HepG2 (cell line): ENCODE measurements around the gene WWC2. TPM values are rescaled to one million over a fixed set of nuclear protein-coding genes. Genes with fewer than 3 reads are reported as not detected.

Experiments
- ATAC-seq: fragments of 200-7000 bp; cut with Tn5 transposase; 3 replicates; pipeline ENCODE4 v1.9.1; 2020; ENCODE audit warnings: mild to moderate bottlenecking, moderate library complexity
- BruUV-seq: library from RNA; stranded (reverse); fragments of 400-500 nt; replicated peaks from 2 replicates; lab custom pipeline; 2021; lab: Mats Ljungman, UMichigan
- CTCF ChIA-PET: fragments of 300-600 bp; formaldehyde crosslinking; extraction: SDS; loops from one replicate; lab custom pipeline; 2021; ENCODE audit warnings: low total read pairs, inconsistent platforms, low intra/inter-chr PET ratio; lab: Yijun Ruan, JAX
- POLR2A ChIA-PET: fragments of 350-600 bp; sonication (Branson Sonifier 250); formaldehyde crosslinking; loops from one replicate; lab custom pipeline; 2020; ENCODE audit warnings: antibody characterized with exemption, inconsistent platforms; lab: Yijun Ruan, JAX
- DNase-seq: peaks from one replicate; pipeline ENCODE4 v3.0.0-alpha.2; 2015; ENCODE audit warnings: low spot score
- FAIRE-seq: peaks from 3 replicates; lab custom pipeline; 2011; peaks lifted over from hg19 to GRCh38; lab: Jason Lieb, UNC
- H2AFZ ChIP-seq: one replicate; pipeline ENCODE4 v1.6.1; 2011; ENCODE audit warnings: low read length, inconsistent platforms
- H3K27ac ChIP-seq: fragments of 300-600 bp; 3 replicates; pipeline ENCODE4 v1.8.0; 2011; ENCODE audit warnings: mixed run types, mild to moderate bottlenecking, mixed read lengths, low read length, inconsistent platforms; ENCODE audit not compliant: insufficient read depth; ENCODE audit errors: extremely low read length
- H3K27me3 ChIP-seq, 2 experiments: fragments of 200-600 bp in 1 of 2; 2 replicates in 1 of 2; 3 replicates in 1 of 2; pipeline versions ENCODE4 v1.6.0 to v1.8.0; 2011; ENCODE audit warnings: low read length in 2 of 2, mild to moderate bottlenecking in 2 of 2, moderate library complexity in 2 of 2, inconsistent platforms in 1 of 2; ENCODE audit not compliant: insufficient read depth in 2 of 2, control insufficient read depth in 1 of 2
- H3K36me3 ChIP-seq, 2 experiments: fragments of 200-600 bp in 1 of 2; replicated peaks in 1 of 2; 2 replicates in 1 of 2; 3 replicates in 1 of 2; pipeline versions ENCODE4 v1.5.1 to v1.8.0; 2011; ENCODE audit warnings: low read length in 2 of 2, inconsistent platforms in 1 of 2; ENCODE audit not compliant: insufficient read depth in 2 of 2, control insufficient read depth in 1 of 2
- H3K4me1 ChIP-seq: 2 replicates; pipeline ENCODE4 v1.5.1; 2012; ENCODE audit warnings: low read length, inconsistent platforms; ENCODE audit not compliant: insufficient read depth
- H3K4me2 ChIP-seq: 2 replicates; pipeline ENCODE4 v1.6.0; 2011; ENCODE audit warnings: low read depth, low read length, inconsistent platforms
- H3K4me3 ChIP-seq, 3 experiments: fragments of 200-600 bp in 1 of 3; sonication (generic), shearing (Covaris generic) in 1 of 3; replicated peaks in 1 of 3; 2 replicates each; pipeline ENCODE4 v1.5.1; 2011 to 2016; ENCODE audit warnings: low read length in 3 of 3, inconsistent platforms in 2 of 3, low read depth in 2 of 3, mild to moderate bottlenecking in 2 of 3, control low read depth in 1 of 3, mixed read lengths in 1 of 3; ENCODE audit not compliant: insufficient read depth in 1 of 3
- H3K79me2 ChIP-seq: one replicate; pipeline ENCODE4 v1.6.1; 2011; ENCODE audit warnings: low read length, inconsistent platforms; ENCODE audit not compliant: insufficient read depth
- H3K9ac ChIP-seq: 2 replicates; pipeline ENCODE4 v1.6.0; 2011; ENCODE audit warnings: mild to moderate bottlenecking, low read depth, low read length, inconsistent platforms; ENCODE audit not compliant: insufficient read depth
- H3K9me3 ChIP-seq: 2 replicates; pipeline ENCODE4 v1.5.1; 2012; ENCODE audit warnings: mild to moderate bottlenecking, low read length
- H4K20me1 ChIP-seq: 2 replicates; pipeline ENCODE4 v1.6.0; 2011; ENCODE audit warnings: inconsistent platforms, mild to moderate bottlenecking, low read length, moderate library complexity; ENCODE audit not compliant: insufficient read depth
- HOXA3 ChIP-seq: sonication (generic); formaldehyde crosslinking; IDR thresholded peaks from 2 replicates; pipeline ENCODE4 v1.5.0; 2020; ENCODE audit warnings: missing genetic modification reagents
- KLF11 ChIP-seq: IDR thresholded peaks from 2 replicates; pipeline ENCODE4 v1.6.1; 2016; ENCODE audit warnings: missing compliant biosample characterization
- MZF1 ChIP-seq: sonication (generic); formaldehyde crosslinking; IDR thresholded peaks from 2 replicates; pipeline ENCODE4 v1.8.1; 2023; ENCODE audit warnings: mild to moderate bottlenecking, missing genetic modification reagents, borderline replicate concordance
- TBL1XR1 ChIP-seq: fragments of 150-350 bp; IDR thresholded peaks from 2 replicates; pipeline ENCODE4 v1.6.1; 2014; ENCODE audit warnings: borderline replicate concordance, low read length; ENCODE audit not compliant: partially characterized antibody
- ZNF441 ChIP-seq: sonication (generic); formaldehyde crosslinking; IDR thresholded peaks from 2 replicates; pipeline ENCODE4 v1.7.0; 2021; ENCODE audit warnings: missing genetic modification reagents, borderline replicate concordance
- ZNF879 ChIP-seq: sonication (generic); formaldehyde crosslinking; IDR thresholded peaks from 2 replicates; pipeline ENCODE4 v1.8.1; 2023; ENCODE audit warnings: missing genetic modification reagents
- WGBS: methylation state at CpG from one replicate; pipeline ENCODE4 v1.1.6; 2017; ENCODE audit warnings: low lambda C conversion rate; 5-methylcytosine and 5-hydroxymethylcytosine counted together
- in situ Hi-C: cut with HindIII; loops from 2 replicates; pipeline ENCODE4 v1.10.0; 2017; ENCODE audit warnings: low pct_unique_long_range_greater_than_20kb; ENCODE audit not compliant: extremely low pct_ligation_motif_present
- intact Hi-C: fragments of 100-400 bp; cut with micrococcal nuclease; formaldehyde crosslinking; loops from one replicate; pipeline ENCODE4 v1.10.0; 2022; ENCODE audit not compliant: unreplicated experiment
- polyA plus RNA-seq, 8 experiments: library from polyadenylated mRNA; depleted of rRNA in 3 of 8; stranded (reverse) in 7 of 8; unstranded in 1 of 8; fragments of >200 nt; fragmentation: Illumina TruSeq in 4 of 8; extraction: Trizol in 4 of 8; gene quantifications; 2 replicates each; pipeline versions ENCODE4 v1.2.1 to v1.2.3, GENCODE V29; 2011 to 2016; ENCODE audit warnings: low read depth in 4 of 8, missing spikeins in 1 of 8, mixed read lengths in 1 of 8; ENCODE audit not compliant: insufficient read depth in 1 of 8
- total RNA-seq, 5 experiments: library from RNA; depleted of rRNA; stranded (reverse); fragments of >200 nt; fragmentation: Illumina TruSeq; extraction: Trizol; gene quantifications; 2 replicates each; pipeline ENCODE4 v1.2.3, GENCODE V29; 2016; ENCODE audit warnings: low read depth in 1 of 5
- TF ChIP-seq, protein P1 (sequence below): sonication (generic); formaldehyde crosslinking; IDR thresholded peaks from 2 replicates; pipeline ENCODE4 v1.4.0; 2020; ENCODE audit warnings: mild to moderate bottlenecking, missing genetic modification reagents
- TF ChIP-seq, protein P2 (sequence below): fragments of 450-650 bp; IDR thresholded peaks from 2 replicates; pipeline ENCODE4 v1.6.1; 2017; ENCODE audit warnings: mild to moderate bottlenecking

The WWC2 gene
- total and polyA plus RNA-seq, 2 of the 13 experiments (the other 11 are each of a cell fraction or from before 2014, with no cell fraction given) = 40.0 to 50.1 TPM

DNA sequence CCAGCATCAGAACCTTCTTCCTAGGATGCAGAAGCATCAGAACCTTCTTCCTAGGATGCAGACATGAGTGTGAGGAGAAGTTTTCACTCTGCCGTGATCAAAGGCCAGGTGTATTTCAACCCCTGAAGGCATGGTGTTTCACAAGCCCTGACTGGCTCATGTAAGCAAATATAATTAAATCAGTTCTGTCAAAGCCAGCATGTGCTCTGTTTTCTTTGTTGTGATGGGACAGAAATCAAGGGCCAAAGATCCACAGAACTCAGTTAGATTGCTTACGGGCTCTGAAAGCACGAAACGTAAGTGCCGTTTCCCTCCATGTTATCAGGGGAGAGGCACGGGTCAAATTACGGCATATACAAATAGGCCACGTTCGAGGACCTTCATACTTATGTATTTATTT is 255.2 kb downstream of the WWC2 start (continued):
- TF ChIP-seq ZNF879 (CRISPR knock-in tag) = no peak
- TF ChIP-seq HOXA3 = no peak

DNA sequence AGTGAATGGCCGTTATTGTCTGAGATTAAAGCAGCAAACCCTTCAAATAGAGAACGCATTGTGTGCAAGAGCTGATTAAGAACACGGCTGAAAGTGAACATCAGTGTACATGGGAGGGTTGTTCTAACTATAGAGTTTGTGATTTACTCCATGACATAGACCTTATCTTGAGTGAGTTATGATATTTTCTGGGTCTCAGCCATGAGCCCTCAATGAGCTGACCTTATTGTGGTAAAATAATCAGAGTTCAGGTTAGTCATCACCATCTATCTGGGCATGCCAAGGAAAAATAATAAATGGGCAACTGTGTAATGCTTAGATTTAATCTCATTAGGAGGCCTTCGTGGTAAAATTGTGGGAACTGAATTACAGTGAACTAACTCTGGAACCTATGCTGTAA is 256.3 kb downstream of the WWC2 start:
- no peak overlapping the region for H3K27ac ChIP-seq
- DNase-seq (no peak), FAIRE-seq (no peak), ATAC-seq (no peak)
- no peaks in the 10 kb centered on the region for H3K79me2 ChIP-seq
- no peaks in the 10 kb centered on the region for H3K9me3 ChIP-seq
- in situ Hi-C loops (no loop called here), intact Hi-C loops (no loop called here)
- H4K20me1 ChIP-seq = no peaks in the 10 kb centered on the region
- BruUV-seq = no TSS peak
- peaks cover 10% of the 10 kb centered on the region for H3K4me1 ChIP-seq
- no peak overlapping the region for H3K4me2 ChIP-seq
- H3K27me3 ChIP-seq = no peaks in the 10 kb centered on the region; a peak in 1 of 5 replicates
- no peak overlapping the region for H3K9ac ChIP-seq
- no peaks in the 10 kb centered on the region for H3K36me3 ChIP-seq
- H2AFZ ChIP-seq = no peak overlapping the region
- POLR2A ChIA-PET = no interaction called here
- CTCF ChIA-PET = no interaction called here
- no peak overlapping the region for H3K4me3 ChIP-seq
- TF ChIP-seq, protein P1, sequence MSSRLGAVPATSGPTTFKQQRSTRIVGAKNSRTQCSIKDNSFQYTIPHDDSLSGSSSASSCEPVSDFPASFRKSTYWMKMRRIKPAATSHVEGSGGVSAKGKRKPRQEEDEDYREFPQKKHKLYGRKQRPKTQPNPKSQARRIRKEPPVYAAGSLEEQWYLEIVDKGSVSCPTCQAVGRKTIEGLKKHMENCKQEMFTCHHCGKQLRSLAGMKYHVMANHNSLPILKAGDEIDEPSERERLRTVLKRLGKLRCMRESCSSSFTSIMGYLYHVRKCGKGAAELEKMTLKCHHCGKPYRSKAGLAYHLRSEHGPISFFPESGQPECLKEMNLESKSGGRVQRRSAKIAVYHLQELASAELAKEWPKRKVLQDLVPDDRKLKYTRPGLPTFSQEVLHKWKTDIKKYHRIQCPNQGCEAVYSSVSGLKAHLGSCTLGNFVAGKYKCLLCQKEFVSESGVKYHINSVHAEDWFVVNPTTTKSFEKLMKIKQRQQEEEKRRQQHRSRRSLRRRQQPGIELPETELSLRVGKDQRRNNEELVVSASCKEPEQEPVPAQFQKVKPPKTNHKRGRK (CRISPR knock-in tag) = no peak
- TF ChIP-seq, protein P2, sequence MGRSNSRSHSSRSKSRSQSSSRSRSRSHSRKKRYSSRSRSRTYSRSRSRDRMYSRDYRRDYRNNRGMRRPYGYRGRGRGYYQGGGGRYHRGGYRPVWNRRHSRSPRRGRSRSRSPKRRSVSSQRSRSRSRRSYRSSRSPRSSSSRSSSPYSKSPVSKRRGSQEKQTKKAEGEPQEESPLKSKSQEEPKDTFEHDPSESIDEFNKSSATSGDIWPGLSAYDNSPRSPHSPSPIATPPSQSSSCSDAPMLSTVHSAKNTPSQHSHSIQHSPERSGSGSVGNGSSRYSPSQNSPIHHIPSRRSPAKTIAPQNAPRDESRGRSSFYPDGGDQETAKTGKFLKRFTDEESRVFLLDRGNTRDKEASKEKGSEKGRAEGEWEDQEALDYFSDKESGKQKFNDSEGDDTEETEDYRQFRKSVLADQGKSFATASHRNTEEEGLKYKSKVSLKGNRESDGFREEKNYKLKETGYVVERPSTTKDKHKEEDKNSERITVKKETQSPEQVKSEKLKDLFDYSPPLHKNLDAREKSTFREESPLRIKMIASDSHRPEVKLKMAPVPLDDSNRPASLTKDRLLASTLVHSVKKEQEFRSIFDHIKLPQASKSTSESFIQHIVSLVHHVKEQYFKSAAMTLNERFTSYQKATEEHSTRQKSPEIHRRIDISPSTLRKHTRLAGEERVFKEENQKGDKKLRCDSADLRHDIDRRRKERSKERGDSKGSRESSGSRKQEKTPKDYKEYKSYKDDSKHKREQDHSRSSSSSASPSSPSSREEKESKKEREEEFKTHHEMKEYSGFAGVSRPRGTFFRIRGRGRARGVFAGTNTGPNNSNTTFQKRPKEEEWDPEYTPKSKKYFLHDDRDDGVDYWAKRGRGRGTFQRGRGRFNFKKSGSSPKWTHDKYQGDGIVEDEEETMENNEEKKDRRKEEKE = no peak
- TF ChIP-seq ZNF441 (CRISPR knock-in tag) (no peak), TBL1XR1 (no peak), KLF11 (CRISPR knock-in tag) (no peak), MZF1 (CRISPR knock-in tag) (no peak)
- TF ChIP-seq, all 625 proteins: peak for 0
- 60% methylated on average over 4 of the region's 4 CpGs for WGBS
